ENCODE measurements around the gene CXorf49. TPM values are rescaled to one million over a fixed set of nuclear protein-coding genes. Genes with fewer than 3 reads are reported as not detected.

CXorf49 gene
- polyA plus RNA-seq, 1 donor = not detected

Other genes starting within 250 kb of the CXorf49 start
- gene OGT, start 185.2 kb downstream of the CXorf49 start, polyA plus RNA-seq = 239 TPM
- gene GCNA, start 139.8 kb downstream of the CXorf49 start, polyA plus RNA-seq = 1.6 TPM
- 1.3 TPM for gene CXCR3, start 99.8 kb downstream of the CXorf49 start, polyA plus RNA-seq
- not detected for gene CXorf49B, start 45.1 kb upstream of the CXorf49 start, polyA plus RNA-seq
- 3.3 TPM for gene NHSL2, start 192.6 kb upstream of the CXorf49 start, polyA plus RNA-seq

Measured in large intestine (tissue), 1 donor.